Suprapubic skin (tissue), 4 donors: ENCODE results near the gene PFKM. TPM values are rescaled to one million over a fixed set of nuclear protein-coding genes. Genes with fewer than 3 reads are reported as not detected.
"Not testable (repeated sequence)": the region's sequence is repeated elsewhere in the genome, so short reads cannot be mapped to it uniquely, and the experiment has no call there.

Experiments used
- DNase-seq, 2 donors: peaks; one replicate each; pipeline ENCODE4 v3.0.0-alpha.2; 2019; ENCODE audit warnings: low spot score in 2 of 2
- H3K27ac ChIP-seq: fragments of 200-600 bp; sonication (generic); one replicate; pipeline ENCODE4 v1.5.1; 2019
- H3K27me3 ChIP-seq: fragments of 200-600 bp; sonication (generic); one replicate; pipeline ENCODE4 v1.5.1; 2019
- H3K36me3 ChIP-seq: fragments of 200-600 bp; sonication (generic); one replicate; pipeline ENCODE4 v1.5.1; 2019
- H3K4me1 ChIP-seq: fragments of 200-600 bp; sonication (generic); one replicate; pipeline ENCODE4 v1.5.1; 2019
- H3K4me3 ChIP-seq: fragments of 200-600 bp; sonication (generic); one replicate; pipeline ENCODE4 v1.5.1; 2019; ENCODE audit warnings: mild to moderate bottlenecking
- H3K9me3 ChIP-seq: fragments of 200-600 bp; sonication (generic); one replicate; pipeline ENCODE4 v1.5.1; 2019
- CTCF ChIP-seq, 2 donors: fragments of 200-600 bp in 1 of 2; fragments of 450-650 bp in 1 of 2; sonication (generic) in 1 of 2; IDR thresholded peaks; one replicate each; pipeline ENCODE4 v1.5.1; 2016 to 2019; ENCODE audit warnings: antibody characterized with exemption in 2 of 2, mild to moderate bottlenecking in 1 of 2, moderate library complexity in 1 of 2
- EP300 ChIP-seq: sonication (generic); formaldehyde crosslinking; IDR thresholded peaks from one replicate; pipeline ENCODE4 v1.6.1; 2017; ENCODE audit warnings: antibody characterized with exemption
- POLR2A ChIP-seq, 2 donors: fragments of 450-650 bp; IDR thresholded peaks; one replicate each; pipeline ENCODE4 v1.6.1; 2017; ENCODE audit warnings: antibody characterized with exemption in 2 of 2, mild to moderate bottlenecking in 2 of 2, moderate library complexity in 2 of 2
- POLR2AphosphoS5 ChIP-seq, 3 donors: sonication (generic); formaldehyde crosslinking; IDR thresholded peaks; one replicate each; pipeline ENCODE4 v1.6.1; 2017; ENCODE audit warnings: antibody characterized with exemption in 3 of 3
- WGBS: methylation state at CpG from one replicate; pipeline ENCODE4 v1.1.5; 2018; 5-methylcytosine and 5-hydroxymethylcytosine counted together
- total RNA-seq, 4 donors: library from RNA; depleted of rRNA; stranded (reverse); fragments of >200 nt; gene quantifications; one replicate each; pipeline ENCODE4 v1.1.0, GENCODE V29; 2016

PFKM gene
- total RNA-seq, 4 donors from 2014 or later, result 20.4 to 31.2 (median 27.7) TPM

DNA sequence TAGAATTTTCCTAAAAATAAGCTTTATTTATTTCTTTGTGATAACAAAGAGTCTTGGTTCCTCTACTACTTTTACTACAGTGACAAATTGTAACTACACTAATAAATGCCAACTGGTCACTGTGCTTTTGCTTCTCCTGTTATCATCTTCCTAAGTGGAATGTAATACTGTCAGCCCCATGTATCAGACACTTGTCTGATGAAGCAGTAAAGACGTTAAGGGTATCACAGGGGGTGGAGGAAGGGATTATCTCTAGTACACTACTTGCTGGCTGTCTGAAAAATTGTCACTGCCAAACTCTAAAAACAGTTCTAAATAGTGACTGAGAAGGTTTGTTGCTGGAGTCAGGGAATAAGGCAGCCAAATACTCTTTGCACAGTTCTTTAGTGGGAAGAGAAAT, 26.8 kb downstream of the PFKM start:
- H3K4me3 ChIP-seq, result no peak overlapping the region
- TF ChIP-seq EP300, result no peak
- TF ChIP-seq POLR2A (IDR thresholded peaks at IDR 0.05), result no peak
- no peak for TF ChIP-seq CTCF (IDR thresholded peaks at IDR 0.05)
- H3K27me3 ChIP-seq, result no peaks in the 10 kb centered on the region
- H3K27ac ChIP-seq, result no peak overlapping the region
- peaks cover 91% of the 10 kb centered on the region for H3K36me3 ChIP-seq
- no peaks in the 10 kb centered on the region for H3K9me3 ChIP-seq
- 56% methylated on average over 1 of the region's 1 CpG for WGBS
- H3K4me1 ChIP-seq, result no peaks in the 10 kb centered on the region
- DNase-seq, result no peak

DNA sequence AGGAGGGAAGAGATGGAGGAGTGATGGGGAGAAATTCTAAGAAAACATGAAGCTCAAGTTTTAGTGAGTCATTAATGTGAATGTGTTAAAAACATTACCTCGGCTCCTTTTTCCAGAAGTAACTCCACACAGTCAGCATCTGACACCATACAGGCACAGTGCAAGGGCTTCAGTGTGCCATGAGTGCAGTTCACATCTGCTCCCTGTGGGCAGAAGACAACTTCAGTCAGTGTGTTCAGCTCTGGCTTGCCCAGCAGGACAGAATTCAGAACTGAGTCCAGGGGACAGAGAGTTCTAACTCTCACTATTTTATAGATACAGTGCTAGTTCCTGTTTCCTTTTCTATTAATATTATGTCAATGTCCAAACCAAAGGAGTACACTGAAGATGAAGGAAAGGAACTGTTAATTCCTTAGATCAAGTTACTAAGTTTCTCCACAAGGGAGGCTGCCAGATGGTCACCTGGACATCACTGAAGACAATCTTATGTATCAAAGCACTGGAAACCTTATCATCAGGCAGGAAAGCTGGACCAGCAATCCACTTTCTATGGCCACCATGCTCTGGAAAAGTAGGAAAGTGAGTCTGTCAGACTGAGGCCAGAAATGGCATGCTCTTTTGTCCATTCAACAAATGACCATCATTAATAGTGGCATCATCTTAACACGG, 32.1 kb downstream of the PFKM start:
- Histone ChIP-seq H3K36me3 (peaks cover 73% of the 10 kb centered on the region), H3K4me3 (no peak overlapping the region), H3K27me3 (no peaks in the 10 kb centered on the region), H3K9me3 (no peaks in the 10 kb centered on the region), H3K4me1 (peaks cover 2% of the 10 kb centered on the region), H3K27ac (no peak overlapping the region)
- no peak for TF ChIP-seq POLR2AphosphoS5 (IDR thresholded peaks at IDR 0.05)
- no peak for TF ChIP-seq POLR2A (IDR thresholded peaks at IDR 0.05)
- TF ChIP-seq EP300, result no peak
- TF ChIP-seq CTCF (IDR thresholded peaks at IDR 0.05), result no peak
- 82% methylated on average over 2 of the region's 2 CpGs for WGBS
- no peak for DNase-seq

DNA sequence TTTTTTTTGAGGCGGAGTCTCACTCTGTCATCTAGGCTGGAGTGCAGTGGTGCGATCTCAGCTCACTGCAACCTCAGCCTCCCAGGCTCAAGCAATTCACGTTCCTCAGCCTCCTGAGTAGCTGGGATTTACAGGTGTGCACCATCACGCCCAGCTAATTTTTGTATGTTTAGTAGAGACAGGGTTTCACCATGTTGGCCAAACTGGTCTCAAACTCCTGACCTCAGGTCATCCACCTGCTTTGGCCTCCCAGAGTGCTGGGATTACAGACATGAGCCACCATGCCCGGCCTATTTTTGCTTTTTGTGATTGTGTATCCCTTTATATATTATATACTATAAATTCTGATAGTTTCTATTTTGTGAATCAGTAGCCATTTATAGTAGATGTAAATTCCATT, 36.6 kb downstream of the PFKM start:
- H3K27ac ChIP-seq, H3K27me3 ChIP-seq, H3K4me3 ChIP-seq, DNase-seq, H3K9me3 ChIP-seq: not testable (repeated sequence)
- Histone ChIP-seq H3K36me3 (peaks cover 37% of the 10 kb centered on the region), H3K4me1 (peaks cover 14% of the 10 kb centered on the region)
- 92% methylated on average over 5 of the region's 5 CpGs for WGBS

DNA sequence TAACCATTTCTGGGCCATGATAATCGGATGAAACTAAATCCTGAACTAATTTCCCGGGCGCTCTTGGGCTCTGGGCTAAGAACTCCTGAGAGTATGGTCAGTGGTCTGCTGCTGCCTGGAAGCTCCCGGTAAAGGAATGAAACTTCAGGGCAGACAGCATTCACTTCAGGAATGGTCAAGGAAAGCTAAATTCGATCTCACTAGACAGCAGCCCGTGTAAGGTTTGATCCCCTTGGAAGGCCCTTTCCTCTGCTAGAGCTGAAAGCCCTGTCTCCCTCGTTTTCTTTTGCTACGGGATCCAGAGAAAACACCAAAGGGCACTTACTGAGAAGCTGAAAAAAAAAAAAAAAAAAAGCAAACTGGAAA, 37.5 kb downstream of the PFKM start:
- no peak for DNase-seq
- H3K9me3 ChIP-seq, result no peaks in the 10 kb centered on the region
- TF ChIP-seq POLR2A (IDR thresholded peaks at IDR 0.05) (no peak), POLR2AphosphoS5 (IDR thresholded peaks at IDR 0.05) (no peak), CTCF (IDR thresholded peaks at IDR 0.05) (no peak), EP300 (no peak)
- no peaks in the 10 kb centered on the region for H3K27me3 ChIP-seq
- H3K36me3 ChIP-seq, result peaks cover 28% of the 10 kb centered on the region
- 23% methylated on average over 8 of the region's 8 CpGs for WGBS
- H3K4me3 ChIP-seq, result peak overlapping the region; percentile 94
- H3K27ac ChIP-seq, result peak overlapping the region; percentile 85
- H3K4me1 ChIP-seq, result peaks cover 14% of the 10 kb centered on the region

GRCh38 chr12:48157018-48157888, 38.1 kb downstream of the PFKM start, which contains the start of gene ASB8:
Gene ASB8 (minus strand): TSS chr12:48157515. CDS start chr12:48153496, 4,019 bp downstream.
- Histone ChIP-seq H3K4me3 (peak within 1 kb of the TSS; percentile 94), H3K9me3 (no peaks in the 10 kb centered on the region), H3K36me3 (peaks cover 22% of the 10 kb centered on the region), H3K27me3 (no peaks in the 10 kb centered on the region), H3K27ac (peak within 1 kb of the TSS; percentile 85), H3K4me1 (peaks cover 14% of the 10 kb centered on the region)
- TF ChIP-seq CTCF (IDR thresholded peaks at IDR 0.05) (peak; percentile 18 to 59), POLR2A (IDR thresholded peaks at IDR 0.05) (peak in 1 of 2 donors; percentile 31), POLR2AphosphoS5 (IDR thresholded peaks at IDR 0.05) (no peak), EP300 (no peak)
- peak; percentile 99 for DNase-seq
- 2% methylated on average over 19 of the region's 56 CpGs for WGBS
